Thyroid gland (tissue), 4 donors: Measurements from ENCODE around the gene MPG. TPM values are rescaled to one million over a fixed set of nuclear protein-coding genes. Genes with fewer than 3 reads are reported as not detected.
"Not testable (repeated sequence)": the region's sequence is repeated elsewhere in the genome, so short reads cannot be mapped to it uniquely, and the experiment has no call there.

Experiments
- DNase-seq, 2 donors: peaks; one replicate each; pipeline ENCODE4 v3.0.0-alpha.2; 2019
- H3K27ac ChIP-seq, 3 donors: fragments of 200-600 bp; sonication (generic); 1 replicate in 2 of 3; 2 replicates in 1 of 3; pipeline ENCODE4 v1.5.1; 2016 to 2019; ENCODE audit warnings: mild to moderate bottlenecking in 1 of 3, moderate library complexity in 1 of 3
- H3K27me3 ChIP-seq: fragments of 200-600 bp; sonication (generic); one replicate; pipeline ENCODE4 v1.5.1; 2019
- H3K36me3 ChIP-seq, 2 donors: fragments of 200-600 bp; sonication (generic); one replicate each; pipeline ENCODE4 v1.5.1; 2016 to 2019
- H3K4me1 ChIP-seq, 2 donors: fragments of 200-600 bp; sonication (generic); one replicate each; pipeline ENCODE4 v1.5.1; 2017 to 2019
- H3K4me3 ChIP-seq, 3 donors: fragments of 200-600 bp; sonication (generic); replicated peaks in 1 of 3; 1 replicate in 2 of 3; 2 replicates in 1 of 3; pipeline ENCODE4 v1.5.1; 2016; ENCODE audit warnings: mild to moderate bottlenecking in 1 of 3
- H3K9me3 ChIP-seq: fragments of 200-600 bp; sonication (generic); one replicate; pipeline ENCODE4 v1.5.1; 2017
- CTCF ChIP-seq, 6 experiments: fragments of 200-600 bp in 3 of 6; fragments of 450-650 bp in 3 of 6; sonication (generic) in 3 of 6; IDR thresholded peaks; one replicate each; pipeline ENCODE4 v1.5.1; 2016 to 2019; ENCODE audit warnings: antibody characterized with exemption in 6 of 6, mild to moderate bottlenecking in 2 of 6, inconsistent platforms in 1 of 6, moderate library complexity in 1 of 6
- POLR2A ChIP-seq, 2 donors: fragments of 450-650 bp; IDR thresholded peaks; one replicate each; pipeline ENCODE4 v1.6.1; 2017; ENCODE audit warnings: antibody characterized with exemption in 2 of 2, mild to moderate bottlenecking in 2 of 2, moderate library complexity in 1 of 2
- WGBS, 2 donors: methylation state at CpG; one replicate each; pipeline ENCODE4 v1.1.5; 2017; 5-methylcytosine and 5-hydroxymethylcytosine counted together
- intact Hi-C: fragments of 100-400 bp; cut with DNase I; formaldehyde crosslinking; loops from one replicate; pipeline ENCODE4 v1.15.1; 2023
- total RNA-seq, 4 donors: library from RNA; depleted of rRNA; stranded (reverse); fragments of >200 nt; gene quantifications; one replicate each; pipeline ENCODE4 v1.2.3, GENCODE V29; 2016

Gene MPG
- total RNA-seq, 4 donors from 2014 or later, result 75.8 to 150 (median 104) TPM

- Histone ChIP-seq H3K9me3 (no peaks in the 10 kb centered on the region), H3K27ac (no peak overlapping the region), H3K4me1 (no peaks in the 10 kb centered on the region), H3K27me3 (no peaks in the 10 kb centered on the region), H3K4me3 (no peak overlapping the region), H3K36me3 (no peaks in the 10 kb centered on the region)
- DNase-seq, result no peak
- no peak for TF ChIP-seq CTCF (IDR thresholded peaks at IDR 0.05)
- TF ChIP-seq POLR2A (IDR thresholded peaks at IDR 0.05), result no peak
- WGBS, 2 donors, result 76 to 90% methylated on average over 13 to 15 of the region's 17 CpGs
- intact Hi-C loops, result no loop called here
Measured at GRCh38 chr16:35011-35677, 42.9 kb upstream of the MPG start.

- H3K36me3 ChIP-seq, result no peaks in the 10 kb centered on the region
Measured at GRCh38 chr16:35678-36305, 42.2 kb upstream of the MPG start.

GRCh38 chr16:36336-36984 lies 41.6 kb upstream of the MPG start:
- no peaks in the 10 kb centered on the region for H3K4me1 ChIP-seq
- WGBS, 2 donors, result 90 to 99% methylated on average over 12 of the region's 15 CpGs
- H3K4me3 ChIP-seq, result no peak overlapping the region
- no peaks in the 10 kb centered on the region for H3K9me3 ChIP-seq
- no peaks in the 10 kb centered on the region for H3K27me3 ChIP-seq
- no peaks in the 10 kb centered on the region for H3K36me3 ChIP-seq
- TF ChIP-seq POLR2A (IDR thresholded peaks at IDR 0.05) (no peak), CTCF (IDR thresholded peaks at IDR 0.05) (no peak)
- H3K27ac ChIP-seq, result no peak overlapping the region
- intact Hi-C loops, result no loop called here
- DNase-seq, result no peak

More at GRCh38 chr16:35678-36305, 42.2 kb upstream of the MPG start:
- TF ChIP-seq CTCF (IDR thresholded peaks at IDR 0.05) (no peak), POLR2A (IDR thresholded peaks at IDR 0.05) (no peak)
- no peak for DNase-seq
- H3K9me3 ChIP-seq, result no peaks in the 10 kb centered on the region
- no peaks in the 10 kb centered on the region for H3K4me1 ChIP-seq
- H3K4me3 ChIP-seq, result no peak overlapping the region
- intact Hi-C loops, result no loop called here
- 82 to 92% methylated on average over 9 to 10 of the region's 11 CpGs for WGBS, 2 donors
- no peaks in the 10 kb centered on the region for H3K27me3 ChIP-seq
- no peak overlapping the region for H3K27ac ChIP-seq

GRCh38 chr16:37511-37910 lies 40.5 kb upstream of the MPG start:
- intact Hi-C loops, result no loop called here
- H3K4me1 ChIP-seq, result no peaks in the 10 kb centered on the region
- 96 to 98% methylated on average over 5 of the region's 5 CpGs for WGBS, 2 donors
- H3K27me3 ChIP-seq, result no peaks in the 10 kb centered on the region
- no peak for DNase-seq
- H3K9me3 ChIP-seq, result no peaks in the 10 kb centered on the region
- no peak for TF ChIP-seq POLR2A (IDR thresholded peaks at IDR 0.05)
- TF ChIP-seq CTCF (IDR thresholded peaks at IDR 0.05), result no peak
- no peak overlapping the region for H3K27ac ChIP-seq
- H3K4me3 ChIP-seq, result no peak overlapping the region
- H3K36me3 ChIP-seq, result no peaks in the 10 kb centered on the region

GRCh38 chr16:38206-38605 lies 39.8 kb upstream of the MPG start:
- H3K4me3 ChIP-seq, intact Hi-C loops, H3K27ac ChIP-seq, H3K36me3 ChIP-seq, H3K27me3 ChIP-seq, H3K9me3 ChIP-seq, DNase-seq, H3K4me1 ChIP-seq: not testable (repeated sequence)
- 65 to 94% methylated on average over 7 to 11 of the region's 11 CpGs for WGBS, 2 donors
